Left kidney (tissue), 8 donors: ENCODE data around the gene PAX3. TPM values are rescaled to one million over a fixed set of nuclear protein-coding genes. Genes with fewer than 3 reads are reported as not detected.

Experiments
- DNase-seq: peaks from one replicate; pipeline ENCODE4 v3.0.0-alpha.2; 2013
- long read RNA-seq, 8 donors: transcript quantifications; one replicate each; lab custom pipeline, GENCODE V29; 2026
- polyA plus RNA-seq: library from polyadenylated mRNA; unstranded; fragments of 120-200 nt; gene quantifications from one replicate; pipeline ENCODE4 v1.2.1, GENCODE V29; 2013; ENCODE audit not compliant: insufficient read length

PAX3 gene
- polyA plus RNA-seq = 0.12 TPM
- long read RNA-seq, donor 1 = 0 reads
- long read RNA-seq, donor 2 = 0 reads
- long read RNA-seq, donor 3 = 0 reads
- long read RNA-seq, donor 4 = 0 reads
- long read RNA-seq, donor 5 = 0 reads
- long read RNA-seq, donor 6 = 0 reads
- long read RNA-seq, donor 7 = 0 reads
- long read RNA-seq, donor 8 = 0 reads

- no peak for DNase-seq
Measured at GRCh38 chr2:222298311-222299150, at the start of gene PAX3. TSS of gene PAX3 (minus strand) at chr2:222298998. CDS start at chr2:222298615, 383 bp downstream.

- no peak for DNase-seq
Measured at GRCh38 chr2:222341331-222341730, 42.5 kb upstream of the PAX3 start.

- no peak for DNase-seq
Measured at GRCh38 chr2:222338374-222338773, 39.6 kb upstream of the PAX3 start.

- no peak for DNase-seq
Measured at GRCh38 chr2:222336931-222337330, 38.1 kb upstream of the PAX3 start.

GRCh38 chr2:222336442-222336841, 37.6 kb upstream of the PAX3 start:
- no peak for DNase-seq

GRCh38 chr2:222334914-222335313, 36.1 kb upstream of the PAX3 start:
- no peak for DNase-seq

GRCh38 chr2:222333397-222333796, 34.6 kb upstream of the PAX3 start:
- DNase-seq = no peak

- no peak for DNase-seq
Measured at GRCh38 chr2:222332116-222332515, 33.3 kb upstream of the PAX3 start.

GRCh38 chr2:222330910-222331309, 32.1 kb upstream of the PAX3 start:
- no peak for DNase-seq

- no peak for DNase-seq
Measured at GRCh38 chr2:222322236-222322635, 23.4 kb upstream of the PAX3 start.

GRCh38 chr2:222320436-222321395, 21.9 kb upstream of the PAX3 start:
- DNase-seq = no peak

- DNase-seq = no peak
Measured at GRCh38 chr2:222319586-222320435, 21.0 kb upstream of the PAX3 start.

GRCh38 chr2:222318712-222319585, 20.2 kb upstream of the PAX3 start:
- no peak for DNase-seq

- no peak for DNase-seq
Measured at GRCh38 chr2:222318026-222318711, 19.4 kb upstream of the PAX3 start.

GRCh38 chr2:222315443-222316121, 16.8 kb upstream of the PAX3 start:
- no peak for DNase-seq

GRCh38 chr2:222313816-222314215, 15.0 kb upstream of the PAX3 start:
- no peak for DNase-seq

- no peak for DNase-seq
Measured at GRCh38 chr2:222311978-222312738, 13.4 kb upstream of the PAX3 start.

- DNase-seq = no peak
Measured at GRCh38 chr2:222311319-222311977, 12.7 kb upstream of the PAX3 start.
